ENCODE data around the gene CES5A.
"Not testable (repeated sequence)": the region's sequence is repeated elsewhere in the genome, so short reads cannot be mapped to it uniquely, and the experiment has no call there.

CES5A gene

DNA sequence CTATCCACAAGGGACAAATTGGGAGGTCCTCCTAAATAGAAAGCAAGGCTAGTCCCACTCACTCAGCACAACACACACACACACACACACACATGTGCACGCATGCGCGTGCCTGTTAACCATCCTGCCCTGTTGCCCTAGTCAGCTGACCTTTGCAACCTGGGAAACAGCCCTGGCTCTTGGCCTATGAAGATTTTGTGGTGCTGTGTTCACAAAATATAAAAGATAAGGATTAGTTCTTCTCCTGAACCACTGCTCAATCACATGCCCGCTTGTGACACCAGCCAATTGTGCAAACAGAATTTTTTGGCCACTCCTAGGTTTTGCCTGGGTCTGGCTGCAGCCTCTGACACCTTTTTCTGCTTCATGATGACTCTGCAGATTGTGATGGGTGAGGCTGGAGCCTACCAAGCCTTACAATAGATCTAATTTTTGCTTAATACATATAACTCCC lies 39.0 kb downstream of the CES5A start:
- TF ChIP-seq, protein P1, sequence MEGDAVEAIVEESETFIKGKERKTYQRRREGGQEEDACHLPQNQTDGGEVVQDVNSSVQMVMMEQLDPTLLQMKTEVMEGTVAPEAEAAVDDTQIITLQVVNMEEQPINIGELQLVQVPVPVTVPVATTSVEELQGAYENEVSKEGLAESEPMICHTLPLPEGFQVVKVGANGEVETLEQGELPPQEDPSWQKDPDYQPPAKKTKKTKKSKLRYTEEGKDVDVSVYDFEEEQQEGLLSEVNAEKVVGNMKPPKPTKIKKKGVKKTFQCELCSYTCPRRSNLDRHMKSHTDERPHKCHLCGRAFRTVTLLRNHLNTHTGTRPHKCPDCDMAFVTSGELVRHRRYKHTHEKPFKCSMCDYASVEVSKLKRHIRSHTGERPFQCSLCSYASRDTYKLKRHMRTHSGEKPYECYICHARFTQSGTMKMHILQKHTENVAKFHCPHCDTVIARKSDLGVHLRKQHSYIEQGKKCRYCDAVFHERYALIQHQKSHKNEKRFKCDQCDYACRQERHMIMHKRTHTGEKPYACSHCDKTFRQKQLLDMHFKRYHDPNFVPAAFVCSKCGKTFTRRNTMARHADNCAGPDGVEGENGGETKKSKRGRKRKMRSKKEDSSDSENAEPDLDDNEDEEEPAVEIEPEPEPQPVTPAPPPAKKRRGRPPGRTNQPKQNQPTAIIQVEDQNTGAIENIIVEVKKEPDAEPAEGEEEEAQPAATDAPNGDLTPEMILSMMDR (IDR thresholded peaks at IDR 0.05; ENCODE audit: low read length): no peak
- TF ChIP-seq EZH2 (IDR thresholded peaks at IDR 0.05; ENCODE audit: borderline replicate concordance, low read length): no peak
- Histone ChIP-seq H3K79me2 (ENCODE audit: insufficient read depth, low read length) (no peaks in the 10 kb centered on the region), H3K9me3 (ENCODE audit: low read length) (no peaks in the 10 kb centered on the region), H4K20me1 (ENCODE audit: insufficient read depth, low read length) (no peaks in the 10 kb centered on the region), H3K9ac (ENCODE audit: low read length) (no peak overlapping the region), H3F3A (ENCODE audit: insufficient read depth, low read length) (no peaks in the 10 kb centered on the region), H2AFZ (ENCODE audit: low read length) (no peak overlapping the region), H3K4me2 (ENCODE audit: low read length) (no peak overlapping the region), H3K4me1 (ENCODE audit: insufficient read depth, low read length, severe bottlenecking) (no peaks in the 10 kb centered on the region), H3K4me3 (ENCODE audit: low read depth, low read length, poor library complexity, severe bottlenecking) (no peak overlapping the region), H3K27me3 (ENCODE audit: insufficient read depth, low read length) (no peaks in the 10 kb centered on the region), H3K9me2 (ENCODE audit: low read depth, low read length) (no peaks in the 10 kb centered on the region), H3K27ac (ENCODE audit: low read depth, low read length, poor library complexity, severe bottlenecking) (no peak overlapping the region), H3K36me3 (ENCODE audit: insufficient read depth, low read length) (no peaks in the 10 kb centered on the region)

GRCh38 chr16:55835581-55835980 lies 39.6 kb downstream of the CES5A start:
- no peaks in the 10 kb centered on the region for H3K36me3 ChIP-seq (ENCODE audit: insufficient read depth, low read length)
- no peaks in the 10 kb centered on the region for H3K9me2 ChIP-seq (ENCODE audit: low read depth, low read length)
- no peaks in the 10 kb centered on the region for H3K79me2 ChIP-seq (ENCODE audit: insufficient read depth, low read length)
- H3K27me3 ChIP-seq (ENCODE audit: insufficient read depth, low read length): no peaks in the 10 kb centered on the region
- no peaks in the 10 kb centered on the region for H3F3A ChIP-seq (ENCODE audit: insufficient read depth, low read length)
- no peak overlapping the region for H3K9ac ChIP-seq (ENCODE audit: low read length)
- no peak overlapping the region for H2AFZ ChIP-seq (ENCODE audit: low read length)
- no peak overlapping the region for H3K4me2 ChIP-seq (ENCODE audit: low read length)
- H3K4me3 ChIP-seq (ENCODE audit: low read depth, low read length, poor library complexity, severe bottlenecking): no peak overlapping the region
- no peaks in the 10 kb centered on the region for H3K4me1 ChIP-seq (ENCODE audit: insufficient read depth, low read length, severe bottlenecking)
- no peaks in the 10 kb centered on the region for H3K9me3 ChIP-seq (ENCODE audit: low read length)
- TF ChIP-seq EZH2 (IDR thresholded peaks at IDR 0.05; ENCODE audit: borderline replicate concordance, low read length): no peak
- TF ChIP-seq, protein P1 (IDR thresholded peaks at IDR 0.05; ENCODE audit: low read length): no peak
- no peak overlapping the region for H3K27ac ChIP-seq (ENCODE audit: low read depth, low read length, poor library complexity, severe bottlenecking)
- no peaks in the 10 kb centered on the region for H4K20me1 ChIP-seq (ENCODE audit: insufficient read depth, low read length)

DNA sequence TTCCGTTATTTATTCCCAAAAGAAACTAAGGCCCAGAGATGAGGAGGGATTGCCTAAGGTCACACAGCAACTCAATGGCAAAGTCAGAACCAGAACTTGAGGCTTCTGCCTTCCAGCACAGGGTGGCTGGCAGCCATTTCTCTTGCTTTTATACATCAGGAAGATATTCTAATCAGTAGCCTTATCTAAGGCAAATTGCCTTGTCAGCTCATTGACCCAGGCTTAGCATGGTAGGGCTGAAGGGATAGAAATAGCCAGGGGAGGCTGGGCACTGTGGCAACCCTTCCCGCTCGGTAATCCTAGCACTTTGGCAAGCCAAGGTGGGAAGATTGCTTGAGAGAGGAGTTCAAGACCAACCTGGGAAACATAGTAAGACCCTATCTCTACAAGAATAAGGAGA lies 40.0 kb downstream of the CES5A start:
- H3F3A ChIP-seq (ENCODE audit: insufficient read depth, low read length); H3K27me3 ChIP-seq (ENCODE audit: insufficient read depth, low read length); H3K27ac ChIP-seq (ENCODE audit: low read depth, low read length, poor library complexity, severe bottlenecking); H3K4me3 ChIP-seq (ENCODE audit: low read depth, low read length, poor library complexity, severe bottlenecking); H3K36me3 ChIP-seq (ENCODE audit: insufficient read depth, low read length); H3K4me2 ChIP-seq (ENCODE audit: low read length); H3K79me2 ChIP-seq (ENCODE audit: insufficient read depth, low read length); H2AFZ ChIP-seq (ENCODE audit: low read length); H3K9ac ChIP-seq (ENCODE audit: low read length); H3K4me1 ChIP-seq (ENCODE audit: insufficient read depth, low read length, severe bottlenecking); H3K9me3 ChIP-seq (ENCODE audit: low read length); H3K9me2 ChIP-seq (ENCODE audit: low read depth, low read length); H4K20me1 ChIP-seq (ENCODE audit: insufficient read depth, low read length): not testable (repeated sequence)

- no peaks in the 10 kb centered on the region for H3K9me2 ChIP-seq (ENCODE audit: low read depth, low read length)
- no peak overlapping the region for H3K27ac ChIP-seq (ENCODE audit: low read depth, low read length, poor library complexity, severe bottlenecking)
- no peak overlapping the region for H2AFZ ChIP-seq (ENCODE audit: low read length)
- H3K79me2 ChIP-seq (ENCODE audit: insufficient read depth, low read length): no peaks in the 10 kb centered on the region
- H3K36me3 ChIP-seq (ENCODE audit: insufficient read depth, low read length): no peaks in the 10 kb centered on the region
- H3F3A ChIP-seq (ENCODE audit: insufficient read depth, low read length): no peaks in the 10 kb centered on the region
- no peaks in the 10 kb centered on the region for H3K9me3 ChIP-seq (ENCODE audit: low read length)
- no peak overlapping the region for H3K4me2 ChIP-seq (ENCODE audit: low read length)
- no peak overlapping the region for H3K9ac ChIP-seq (ENCODE audit: low read length)
- H3K27me3 ChIP-seq (ENCODE audit: insufficient read depth, low read length): no peaks in the 10 kb centered on the region
- TF ChIP-seq EZH2 (IDR thresholded peaks at IDR 0.05; ENCODE audit: borderline replicate concordance, low read length): no peak
- TF ChIP-seq, protein P1 (IDR thresholded peaks at IDR 0.05; ENCODE audit: low read length): no peak
- H3K4me3 ChIP-seq (ENCODE audit: low read depth, low read length, poor library complexity, severe bottlenecking): no peak overlapping the region
- H3K4me1 ChIP-seq (ENCODE audit: insufficient read depth, low read length, severe bottlenecking): no peaks in the 10 kb centered on the region
- no peaks in the 10 kb centered on the region for H4K20me1 ChIP-seq (ENCODE audit: insufficient read depth, low read length)
These were observed 41.1 kb downstream of the CES5A start for GRCh38 chr16:55834049-55834448.
